Upper lobe of left lung (tissue), 6 donors: ENCODE measurements around the gene CR2. TPM values are rescaled to one million over a fixed set of nuclear protein-coding genes. Genes with fewer than 3 reads are reported as not detected.

Experiments used
- ATAC-seq, 2 donors: fragments of 200-7000 bp; cut with Tn5 transposase; one replicate each; pipeline ENCODE4 v1.9.1; 2022; ENCODE audit warnings: mild to moderate bottlenecking in 2 of 2, moderate library complexity in 2 of 2; ENCODE audit not compliant: low FRiP score in 2 of 2
- DNase-seq, 2 donors: peaks; one replicate each; pipeline ENCODE4 v3.0.0-alpha.2; 2019 to 2020
- H3K27ac ChIP-seq, 4 donors: fragments of 200-600 bp; sonication (generic); one replicate each; pipeline ENCODE4 v1.5.1; 2016 to 2019
- H3K27me3 ChIP-seq, 4 donors: fragments of 200-600 bp; sonication (generic); one replicate each; pipeline ENCODE4 v1.5.1; 2017 to 2019
- H3K36me3 ChIP-seq, 4 donors: fragments of 200-600 bp; sonication (generic); one replicate each; pipeline ENCODE4 v1.5.1; 2016 to 2019
- H3K4me1 ChIP-seq, 4 donors: fragments of 200-600 bp; sonication (generic); one replicate each; pipeline ENCODE4 v1.5.1; 2018 to 2019
- H3K4me3 ChIP-seq, 4 donors: fragments of 200-600 bp; sonication (generic); one replicate each; pipeline ENCODE4 v1.5.1; 2017 to 2019; ENCODE audit warnings: mild to moderate bottlenecking in 2 of 4, moderate library complexity in 1 of 4
- H3K9me3 ChIP-seq, 4 donors: fragments of 200-600 bp; sonication (generic); one replicate each; pipeline ENCODE4 v1.5.1; 2018 to 2019
- EP300 ChIP-seq, 4 donors: sonication (generic); formaldehyde crosslinking; IDR thresholded peaks; one replicate each; pipeline ENCODE4 v1.5.1; 2017; ENCODE audit warnings: antibody characterized with exemption in 4 of 4, control low read depth in 2 of 4
- POLR2A ChIP-seq, 4 donors: fragments of 450-650 bp; IDR thresholded peaks; one replicate each; pipeline ENCODE4 v1.5.1; 2016 to 2017; ENCODE audit warnings: antibody characterized with exemption in 4 of 4, mild to moderate bottlenecking in 2 of 4
- POLR2AphosphoS5 ChIP-seq, 2 donors: sonication (generic); formaldehyde crosslinking; IDR thresholded peaks; one replicate each; pipeline ENCODE4 v1.5.1; 2017; ENCODE audit warnings: antibody characterized with exemption in 2 of 2
- WGBS, 2 donors: methylation state at CpG; one replicate each; pipeline ENCODE4 v1.1.5; 2017 to 2018; 5-methylcytosine and 5-hydroxymethylcytosine counted together
- total RNA-seq, 6 donors: library from RNA; depleted of rRNA in 4 of 6; stranded (reverse); fragments of >200 nt in 4 of 6; gene quantifications; one replicate each; pipeline versions ENCODE4 v1.1.0 to v1.2.1, GENCODE V29; 2016 to 2021
- TF ChIP-seq, protein P1 (sequence below), 6 experiments: fragments of 450-650 bp in 4 of 6; fragments of 200-600 bp in 2 of 6; sonication (generic) in 2 of 6; IDR thresholded peaks; one replicate each; pipeline ENCODE4 v1.5.1; 2016 to 2019; ENCODE audit warnings: antibody characterized with exemption in 6 of 6
- donor health status: DM: no; HTN: no; CAD: no; lungs with moderate emphysema.
- donor health status: DM: no; HTN: yes; CAD: no; lungs with severe emphysema.

CR2 gene
- total RNA-seq, 6 donors from 2014 or later = 0.34 to 2.8 (median 1.2) TPM; not detected in 3

DNA sequence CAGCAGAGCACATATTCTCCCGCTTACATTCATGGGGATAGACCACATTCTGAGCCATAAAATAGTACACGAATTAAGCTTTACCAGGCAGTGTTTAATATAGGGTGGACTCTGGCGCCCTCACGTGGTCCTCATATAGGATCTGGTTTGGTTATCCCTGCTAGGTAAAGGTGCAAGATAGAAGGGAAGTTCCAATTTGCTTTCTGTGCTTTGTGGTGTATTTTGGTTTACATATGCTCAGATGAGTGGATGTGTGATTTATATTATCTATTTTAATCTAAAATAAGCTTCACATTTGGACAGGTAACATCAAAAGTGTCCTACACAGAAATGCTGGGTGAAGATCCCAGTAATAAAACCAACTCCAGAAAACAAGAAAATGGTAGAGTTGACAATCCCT, 45.4 kb downstream of the CR2 start:
- Histone ChIP-seq H3K36me3 (no peaks in the 10 kb centered on the region), H3K27ac (no peak overlapping the region), H3K4me3 (no peak overlapping the region), H3K9me3 (no peaks in the 10 kb centered on the region), H3K27me3 (peaks cover 0 to 7% (median 3%) of the 10 kb centered on the region in 4 donors), H3K4me1 (peaks cover 5 to 13% (median 8%) of the 10 kb centered on the region in 4 donors)
- peak; percentile 69 to 81 for ATAC-seq
- WGBS, 2 donors = 0 to 3% methylated on average over 4 of the region's 4 CpGs
- TF ChIP-seq, protein P1, sequence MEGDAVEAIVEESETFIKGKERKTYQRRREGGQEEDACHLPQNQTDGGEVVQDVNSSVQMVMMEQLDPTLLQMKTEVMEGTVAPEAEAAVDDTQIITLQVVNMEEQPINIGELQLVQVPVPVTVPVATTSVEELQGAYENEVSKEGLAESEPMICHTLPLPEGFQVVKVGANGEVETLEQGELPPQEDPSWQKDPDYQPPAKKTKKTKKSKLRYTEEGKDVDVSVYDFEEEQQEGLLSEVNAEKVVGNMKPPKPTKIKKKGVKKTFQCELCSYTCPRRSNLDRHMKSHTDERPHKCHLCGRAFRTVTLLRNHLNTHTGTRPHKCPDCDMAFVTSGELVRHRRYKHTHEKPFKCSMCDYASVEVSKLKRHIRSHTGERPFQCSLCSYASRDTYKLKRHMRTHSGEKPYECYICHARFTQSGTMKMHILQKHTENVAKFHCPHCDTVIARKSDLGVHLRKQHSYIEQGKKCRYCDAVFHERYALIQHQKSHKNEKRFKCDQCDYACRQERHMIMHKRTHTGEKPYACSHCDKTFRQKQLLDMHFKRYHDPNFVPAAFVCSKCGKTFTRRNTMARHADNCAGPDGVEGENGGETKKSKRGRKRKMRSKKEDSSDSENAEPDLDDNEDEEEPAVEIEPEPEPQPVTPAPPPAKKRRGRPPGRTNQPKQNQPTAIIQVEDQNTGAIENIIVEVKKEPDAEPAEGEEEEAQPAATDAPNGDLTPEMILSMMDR (IDR thresholded peaks at IDR 0.05) = peak; percentile 45 to 78 (median 60)
- no peak for TF ChIP-seq EP300 (IDR thresholded peaks at IDR 0.05)
- peak in 1 of 2 donors; percentile 82 for DNase-seq

DNA sequence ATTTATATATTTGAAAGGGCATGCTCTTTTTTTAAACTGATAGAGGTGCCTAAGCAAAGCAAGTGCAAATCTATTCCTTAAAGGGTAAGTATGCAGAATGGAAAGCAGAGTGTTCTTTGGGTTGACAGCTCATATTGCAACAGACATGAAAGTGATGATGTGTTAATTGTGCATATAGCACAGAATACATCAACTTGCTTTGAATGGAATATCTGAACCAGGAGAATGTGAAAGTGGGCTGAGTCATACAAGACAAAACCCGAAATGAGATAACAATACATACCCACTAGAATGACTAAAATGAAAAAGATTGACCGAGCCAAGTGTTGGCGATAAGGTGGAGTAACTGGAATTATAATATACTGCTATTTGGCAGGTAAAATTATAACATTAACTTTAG, 46.2 kb downstream of the CR2 start:
- no peak overlapping the region for H3K4me3 ChIP-seq
- no peak overlapping the region for H3K27ac ChIP-seq
- H3K27me3 ChIP-seq = peaks cover 0 to 7% (median 3%) of the 10 kb centered on the region in 4 donors
- TF ChIP-seq, protein P1 (IDR thresholded peaks at IDR 0.05) = no peak
- no peak for TF ChIP-seq EP300 (IDR thresholded peaks at IDR 0.05)
- TF ChIP-seq POLR2A (IDR thresholded peaks at IDR 0.05) = no peak
- no peak for TF ChIP-seq POLR2AphosphoS5 (IDR thresholded peaks at IDR 0.05)
- WGBS, 2 donors = 71% methylated on average over 3 of the region's 3 CpGs
- peaks cover 5 to 13% (median 8%) of the 10 kb centered on the region in 4 donors for H3K4me1 ChIP-seq
- H3K9me3 ChIP-seq = no peaks in the 10 kb centered on the region
- ATAC-seq = no peak
- H3K36me3 ChIP-seq = no peaks in the 10 kb centered on the region
- no peak for DNase-seq

DNA sequence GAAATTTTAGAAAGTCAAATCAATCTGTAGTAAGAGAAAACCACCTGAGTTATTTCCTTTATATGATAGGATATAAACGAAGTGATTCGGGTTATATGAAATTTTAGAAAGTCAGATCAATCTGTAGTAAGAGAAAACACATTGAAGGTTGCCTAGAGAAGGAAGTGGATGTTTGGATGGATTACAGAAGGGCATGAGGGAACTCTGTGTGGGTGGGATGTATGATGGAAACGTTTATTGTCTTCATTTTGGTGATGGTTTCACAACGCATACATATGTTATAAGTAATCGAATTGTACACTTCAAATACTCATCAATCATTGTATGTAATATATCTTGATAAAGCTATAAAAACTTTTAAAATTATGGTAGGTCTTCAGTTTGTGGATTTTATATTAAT, 46.9 kb downstream of the CR2 start:
- TF ChIP-seq POLR2AphosphoS5 (IDR thresholded peaks at IDR 0.05) (no peak), POLR2A (IDR thresholded peaks at IDR 0.05) (no peak)
- Histone ChIP-seq H3K27me3 (peaks cover 0 to 7% (median 3%) of the 10 kb centered on the region in 4 donors), H3K36me3 (no peaks in the 10 kb centered on the region), H3K4me1 (peaks cover 3 to 10% (median 5%) of the 10 kb centered on the region in 4 donors), H3K9me3 (no peaks in the 10 kb centered on the region), H3K27ac (no peak overlapping the region), H3K4me3 (no peak overlapping the region)
- ATAC-seq (no peak), DNase-seq (no peak)
- 57 to 66% methylated on average over 5 of the region's 5 CpGs for WGBS, 2 donors

DNA sequence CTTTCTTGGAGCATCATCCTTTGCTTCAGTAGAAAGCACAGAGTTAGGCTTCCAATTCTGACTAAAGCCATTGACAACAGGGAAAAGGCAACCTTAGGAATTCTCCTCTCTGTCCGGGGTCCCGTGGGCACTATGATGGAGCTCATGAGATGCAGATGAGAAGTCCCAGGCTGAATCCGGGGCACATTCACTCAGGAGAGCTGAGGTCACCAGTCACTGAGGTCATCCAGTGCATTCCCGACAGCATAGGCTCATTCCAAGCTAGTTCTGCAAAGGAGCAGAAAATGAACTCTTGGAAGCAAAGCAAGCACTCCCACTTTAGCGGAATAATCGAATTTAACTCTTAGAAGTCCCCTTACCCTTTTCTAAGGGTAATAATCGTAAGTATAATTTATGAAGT, 48.6 kb downstream of the CR2 start:
- Histone ChIP-seq H3K4me1 (no peaks in the 10 kb centered on the region), H3K36me3 (no peaks in the 10 kb centered on the region), H3K9me3 (no peaks in the 10 kb centered on the region), H3K27ac (no peak overlapping the region), H3K4me3 (no peak overlapping the region), H3K27me3 (no peaks in the 10 kb centered on the region)
- ATAC-seq = peak in 1 of 2 donors; percentile 49
- WGBS, 2 donors = 66 to 74% methylated on average over 7 of the region's 7 CpGs
- no peak for TF ChIP-seq POLR2AphosphoS5 (IDR thresholded peaks at IDR 0.05)
- TF ChIP-seq, protein P1 (IDR thresholded peaks at IDR 0.05) = no peak
- no peak for TF ChIP-seq POLR2A (IDR thresholded peaks at IDR 0.05)
- TF ChIP-seq EP300 (IDR thresholded peaks at IDR 0.05) = no peak
- no peak for DNase-seq

DNA sequence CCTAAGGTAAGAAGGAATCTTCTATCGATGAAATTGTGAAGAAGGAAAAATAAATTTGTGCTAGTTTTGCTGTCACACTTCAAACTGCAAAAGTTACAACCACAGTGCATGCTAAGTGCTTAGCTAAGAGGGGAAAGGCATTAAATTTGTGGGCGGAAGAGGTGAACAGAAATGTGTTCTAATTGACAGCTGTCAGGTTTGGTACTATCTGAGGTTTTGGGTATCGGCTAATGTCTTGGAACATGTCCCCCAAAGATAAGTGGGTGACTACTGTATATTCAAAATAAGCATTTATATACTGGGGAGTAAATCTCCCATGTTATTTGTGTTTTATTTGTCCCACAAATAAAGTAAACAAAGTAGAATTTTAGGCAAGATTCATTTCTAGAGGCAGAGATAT, 49.8 kb downstream of the CR2 start:
- Histone ChIP-seq H3K27me3 (no peaks in the 10 kb centered on the region), H3K4me1 (no peaks in the 10 kb centered on the region), H3K27ac (no peak overlapping the region), H3K36me3 (no peaks in the 10 kb centered on the region), H3K4me3 (no peak overlapping the region), H3K9me3 (no peaks in the 10 kb centered on the region)
- TF ChIP-seq POLR2A (IDR thresholded peaks at IDR 0.05) (no peak), EP300 (IDR thresholded peaks at IDR 0.05) (no peak), POLR2AphosphoS5 (IDR thresholded peaks at IDR 0.05) (no peak)
- TF ChIP-seq, protein P1 (IDR thresholded peaks at IDR 0.05) = no peak
- no peak for ATAC-seq
- no peak for DNase-seq
- WGBS, 2 donors = 82 to 91% methylated on average over 3 of the region's 3 CpGs
